ENCODE results near the gene SLC4A2. TPM values are rescaled to one million over a fixed set of nuclear protein-coding genes. Genes with fewer than 3 reads are reported as not detected.
A peak's percentile ranks its signal among the peaks of the same experiment; 100 is the strongest.

Gene SLC4A2
- polyA plus RNA-seq, 3 donors: 21.6 to 132 (median 23.8) TPM

GRCh38 chr7:151028948-151029501, 30.4 kb upstream of the SLC4A2 start:
- Mint-ChIP-seq H3K27ac (peak overlapping the region; percentile 91 to 95 (median 94)), H3K9me3 (peaks cover 0 to 2% (median 0%) of the 10 kb centered on the region in 7 donors), H3K36me3 (peaks cover 6 to 15% of the 10 kb centered on the region in 2 donors), H3K4me3 (peak overlapping the region; percentile 91 to 94), H3K4me1 (peaks cover 25% of the 10 kb centered on the region), H3K27me3 (ENCODE audit: low read depth in 3 of 3) (peaks cover 2 to 18% (median 6%) of the 10 kb centered on the region in 3 donors)
- Histone ChIP-seq H3K9ac (ENCODE audit: insufficient read depth, low read length, poor library complexity, severe bottlenecking) (peak overlapping the region; percentile 71), H3K27me3 (ENCODE audit: control insufficient read depth in 2 of 2, insufficient read depth in 2 of 2, low read length in 2 of 2) (peaks cover 0 to 4% of the 10 kb centered on the region in 2 donors), H3K79me2 (ENCODE audit: insufficient read depth, low read length) (peaks cover 4% of the 10 kb centered on the region), H4K20me1 (ENCODE audit: insufficient read depth, low read length) (no peaks in the 10 kb centered on the region), H3K4me1 (ENCODE audit: control insufficient read depth in 1 of 2, insufficient read depth in 2 of 2, low read length in 2 of 2) (peaks cover 14 to 18% of the 10 kb centered on the region in 2 donors), H3K4me3 (replicated peaks in 1 of 3; ENCODE audit: low read depth in 2 of 3, low read length in 3 of 3) (peak overlapping the region; percentile 53 to 98 (median 96)), H2AFZ (ENCODE audit: insufficient read depth, low read depth, low read length, poor library complexity, severe bottlenecking) (peak overlapping the region; percentile 89), H3K4me2 (replicated peaks; ENCODE audit: extremely low read depth, low read length, poor library complexity, severe bottlenecking) (peak overlapping the region; percentile 74), H3K27ac (ENCODE audit: low read depth in 1 of 2, low read length in 2 of 2) (peak overlapping the region; percentile 71 to 81), H3K9me3 (replicated peaks in 1 of 2; ENCODE audit: control insufficient read depth in 1 of 2, insufficient read depth in 1 of 2, low read length in 2 of 2) (no peaks in the 10 kb centered on the region), H3K36me3 (replicated peaks in 1 of 2; ENCODE audit: control insufficient read depth in 1 of 2, insufficient read depth in 2 of 2, low read length in 2 of 2) (peaks cover 0 to 4% of the 10 kb centered on the region in 2 donors)
- 77% methylated on average over 14 of the region's 17 CpGs for WGBS (ENCODE audit: insufficient coverage)
- no peak for TF ChIP-seq CTCF (IDR thresholded peaks at IDR 0.05)
- DNase-seq: no peak
- intact Hi-C loops (cut with micrococcal nuclease): loop anchor here in 1 of 2 donors (2.0 to 5.0 kb wide), 2 partner anchors 60 to 83 kb away; no protein-coding TSS in a partner anchor

- H3K27me3 Mint-ChIP-seq (ENCODE audit: low read depth in 3 of 3): peaks cover 0 to 8% (median 3%) of the 10 kb centered on the region in 3 donors
- Histone ChIP-seq H3K36me3 (replicated peaks in 1 of 2; ENCODE audit: control insufficient read depth in 1 of 2, insufficient read depth in 2 of 2, low read length in 2 of 2) (peaks cover 18 to 22% of the 10 kb centered on the region in 2 donors), H3K9ac (ENCODE audit: insufficient read depth, low read length, poor library complexity, severe bottlenecking) (no peak overlapping the region), H3K4me3 (replicated peaks in 1 of 3; ENCODE audit: low read depth in 2 of 3, low read length in 3 of 3) (no peak overlapping the region), H3K79me2 (ENCODE audit: insufficient read depth, low read length) (peaks cover 4% of the 10 kb centered on the region), H3K9me3 (replicated peaks in 1 of 2; ENCODE audit: control insufficient read depth in 1 of 2, insufficient read depth in 1 of 2, low read length in 2 of 2) (no peaks in the 10 kb centered on the region), H3K27ac (ENCODE audit: low read depth in 1 of 2, low read length in 2 of 2) (no peak overlapping the region), H3K27me3 (ENCODE audit: control insufficient read depth in 2 of 2, insufficient read depth in 2 of 2, low read length in 2 of 2) (peaks cover 0 to 3% of the 10 kb centered on the region in 2 donors), H3K4me2 (replicated peaks; ENCODE audit: extremely low read depth, low read length, poor library complexity, severe bottlenecking) (no peak overlapping the region), H2AFZ (ENCODE audit: insufficient read depth, low read depth, low read length, poor library complexity, severe bottlenecking) (no peak overlapping the region), H4K20me1 (ENCODE audit: insufficient read depth, low read length) (no peaks in the 10 kb centered on the region), H3K4me1 (ENCODE audit: control insufficient read depth in 1 of 2, insufficient read depth in 2 of 2, low read length in 2 of 2) (peaks cover 14 to 18% of the 10 kb centered on the region in 2 donors)
- no CpG with 5 or more reads among the region's 4 CpGs for WGBS (ENCODE audit: insufficient coverage)
- peaks cover 23% of the 10 kb centered on the region for H3K4me1 Mint-ChIP-seq
- H3K27ac Mint-ChIP-seq: no peak overlapping the region
- peaks cover 0 to 1% (median 0%) of the 10 kb centered on the region in 7 donors for H3K9me3 Mint-ChIP-seq
- DNase-seq: no peak
- H3K4me3 Mint-ChIP-seq: no peak overlapping the region
- TF ChIP-seq CTCF (IDR thresholded peaks at IDR 0.05): no peak
- peaks cover 21 to 24% of the 10 kb centered on the region in 2 donors for H3K36me3 Mint-ChIP-seq
- intact Hi-C loops (cut with micrococcal nuclease): loop anchor here in 1 of 2 donors (10.0 kb wide), 1 partner anchor 64 kb away; no protein-coding TSS in a partner anchor
These were observed 28.4 kb upstream of the SLC4A2 start for GRCh38 chr7:151031011-151031410.

Measured in CD14-positive monocyte (primary cell).